Measurements from ENCODE around the gene PLPPR2. TPM values are rescaled to one million over a fixed set of nuclear protein-coding genes. Genes with fewer than 3 reads are reported as not detected.

The PLPPR2 gene
- total RNA-seq, 1 donor from 2014 or later, result 15.9 TPM

DNA sequence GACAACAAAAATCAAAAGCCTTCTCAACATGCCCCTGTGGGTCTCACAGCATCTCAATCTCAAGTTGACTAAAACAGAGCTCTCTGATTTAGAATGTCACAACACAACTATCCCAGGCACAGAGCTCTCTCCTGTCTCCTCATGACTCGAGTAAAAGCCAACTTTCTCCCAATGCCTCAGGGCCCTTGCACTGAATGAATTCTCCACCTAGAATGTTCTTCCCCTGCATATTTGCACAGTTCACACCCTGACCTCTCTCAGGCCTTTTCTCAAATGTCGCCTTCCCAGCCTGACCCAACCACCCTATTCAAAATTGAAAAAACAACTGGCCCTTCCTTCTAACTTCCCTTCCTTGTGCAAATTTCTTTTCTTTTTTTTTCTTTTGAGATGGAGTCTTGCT, 15.5 kb downstream of the PLPPR2 start:
- TF ChIP-seq, protein P1, sequence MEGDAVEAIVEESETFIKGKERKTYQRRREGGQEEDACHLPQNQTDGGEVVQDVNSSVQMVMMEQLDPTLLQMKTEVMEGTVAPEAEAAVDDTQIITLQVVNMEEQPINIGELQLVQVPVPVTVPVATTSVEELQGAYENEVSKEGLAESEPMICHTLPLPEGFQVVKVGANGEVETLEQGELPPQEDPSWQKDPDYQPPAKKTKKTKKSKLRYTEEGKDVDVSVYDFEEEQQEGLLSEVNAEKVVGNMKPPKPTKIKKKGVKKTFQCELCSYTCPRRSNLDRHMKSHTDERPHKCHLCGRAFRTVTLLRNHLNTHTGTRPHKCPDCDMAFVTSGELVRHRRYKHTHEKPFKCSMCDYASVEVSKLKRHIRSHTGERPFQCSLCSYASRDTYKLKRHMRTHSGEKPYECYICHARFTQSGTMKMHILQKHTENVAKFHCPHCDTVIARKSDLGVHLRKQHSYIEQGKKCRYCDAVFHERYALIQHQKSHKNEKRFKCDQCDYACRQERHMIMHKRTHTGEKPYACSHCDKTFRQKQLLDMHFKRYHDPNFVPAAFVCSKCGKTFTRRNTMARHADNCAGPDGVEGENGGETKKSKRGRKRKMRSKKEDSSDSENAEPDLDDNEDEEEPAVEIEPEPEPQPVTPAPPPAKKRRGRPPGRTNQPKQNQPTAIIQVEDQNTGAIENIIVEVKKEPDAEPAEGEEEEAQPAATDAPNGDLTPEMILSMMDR (conservative IDR thresholded peaks at IDR 0.05), result no peak
- H3K4me3 Mint-ChIP-seq, result no peak overlapping the region
- no peaks in the 10 kb centered on the region for H3K27me3 Mint-ChIP-seq
- H3K36me3 Mint-ChIP-seq, result no peaks in the 10 kb centered on the region
- peaks cover 8% of the 10 kb centered on the region for H3K4me1 Mint-ChIP-seq (ENCODE audit: unreplicated experiment)
- no peaks in the 10 kb centered on the region for H3K9me3 Mint-ChIP-seq
- no peak overlapping the region for H3K27ac Mint-ChIP-seq
- no peak for DNase-seq (ENCODE audit: extremely low spot score, unreplicated experiment)

DNA sequence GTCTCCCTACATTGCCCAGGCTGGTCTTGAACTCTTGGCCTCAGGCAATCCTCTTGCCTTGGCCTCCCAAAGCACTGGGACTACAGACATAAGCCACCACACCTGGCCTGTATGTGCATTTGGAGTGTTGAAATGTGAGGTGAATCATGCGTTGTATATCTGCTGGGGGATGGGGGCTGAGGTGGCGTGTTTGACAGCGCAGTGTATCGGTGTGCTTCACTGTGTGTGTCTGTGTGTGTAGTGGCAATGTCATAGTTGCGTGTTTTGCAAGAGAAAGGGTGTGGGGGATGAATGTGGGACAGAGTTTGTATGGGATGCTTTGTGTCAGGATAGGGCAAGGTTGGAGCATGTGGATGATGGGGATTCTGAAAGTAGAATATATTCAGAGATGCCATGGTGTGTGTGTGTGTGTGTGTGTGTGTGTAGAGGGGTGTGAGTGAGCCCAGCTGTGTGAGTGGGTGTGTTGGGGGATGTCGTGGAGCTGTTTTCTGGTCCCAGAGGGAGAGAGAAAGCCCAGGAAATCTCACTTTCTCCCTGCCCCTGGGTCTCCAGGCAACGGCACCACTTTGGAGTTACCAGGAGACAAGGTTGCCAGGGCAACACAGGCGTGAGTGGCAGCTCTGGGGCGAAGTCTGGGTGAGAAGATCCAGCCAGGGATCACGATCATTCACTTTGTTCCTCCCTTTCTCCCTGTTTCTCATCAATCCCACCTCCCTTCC, 18.1 kb downstream of the PLPPR2 start:
- TF ChIP-seq, protein P1 (conservative IDR thresholded peaks at IDR 0.05), result no peak
- H3K27me3 Mint-ChIP-seq, result no peaks in the 10 kb centered on the region
- no peaks in the 10 kb centered on the region for H3K9me3 Mint-ChIP-seq
- no peak for DNase-seq (ENCODE audit: extremely low spot score, unreplicated experiment)
- peaks cover 16% of the 10 kb centered on the region for H3K4me1 Mint-ChIP-seq (ENCODE audit: unreplicated experiment)
- no peak overlapping the region for H3K27ac Mint-ChIP-seq
- no peak overlapping the region for H3K4me3 Mint-ChIP-seq
- H3K36me3 Mint-ChIP-seq, result peaks cover 3% of the 10 kb centered on the region

DNA sequence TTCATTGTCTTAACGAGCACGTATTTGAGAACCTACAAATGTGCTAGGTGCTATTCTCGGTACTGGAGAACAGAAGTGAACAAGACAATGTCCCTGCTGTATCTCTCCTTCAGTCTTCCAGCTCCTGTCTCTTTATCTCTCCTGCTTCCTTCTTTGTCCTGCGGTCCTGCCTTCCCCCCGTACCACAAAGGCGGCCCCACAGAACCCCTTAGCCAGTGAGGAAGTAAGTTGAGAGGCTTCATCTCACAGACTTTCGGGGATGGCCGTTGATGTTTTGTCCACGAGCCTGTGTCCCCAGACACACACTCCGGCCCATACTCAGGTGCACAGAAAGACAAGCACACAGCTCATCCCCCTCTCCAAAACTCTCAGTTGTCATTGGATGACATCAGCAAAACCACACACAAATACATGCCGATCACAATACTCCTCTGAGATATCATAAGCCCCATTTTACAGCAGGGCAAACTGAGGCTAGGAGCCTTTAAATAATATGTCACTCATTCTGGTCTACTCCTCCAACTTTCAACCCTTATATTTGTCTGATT, 18.7 kb downstream of the PLPPR2 start:
- Mint-ChIP-seq H3K4me1 (ENCODE audit: unreplicated experiment) (peaks cover 16% of the 10 kb centered on the region), H3K27ac (no peak overlapping the region), H3K9me3 (no peaks in the 10 kb centered on the region), H3K36me3 (peaks cover 3% of the 10 kb centered on the region), H3K27me3 (no peaks in the 10 kb centered on the region), H3K4me3 (no peak overlapping the region)
- DNase-seq (ENCODE audit: extremely low spot score, unreplicated experiment), result no peak
- TF ChIP-seq, protein P1 (conservative IDR thresholded peaks at IDR 0.05), result no peak

DNA sequence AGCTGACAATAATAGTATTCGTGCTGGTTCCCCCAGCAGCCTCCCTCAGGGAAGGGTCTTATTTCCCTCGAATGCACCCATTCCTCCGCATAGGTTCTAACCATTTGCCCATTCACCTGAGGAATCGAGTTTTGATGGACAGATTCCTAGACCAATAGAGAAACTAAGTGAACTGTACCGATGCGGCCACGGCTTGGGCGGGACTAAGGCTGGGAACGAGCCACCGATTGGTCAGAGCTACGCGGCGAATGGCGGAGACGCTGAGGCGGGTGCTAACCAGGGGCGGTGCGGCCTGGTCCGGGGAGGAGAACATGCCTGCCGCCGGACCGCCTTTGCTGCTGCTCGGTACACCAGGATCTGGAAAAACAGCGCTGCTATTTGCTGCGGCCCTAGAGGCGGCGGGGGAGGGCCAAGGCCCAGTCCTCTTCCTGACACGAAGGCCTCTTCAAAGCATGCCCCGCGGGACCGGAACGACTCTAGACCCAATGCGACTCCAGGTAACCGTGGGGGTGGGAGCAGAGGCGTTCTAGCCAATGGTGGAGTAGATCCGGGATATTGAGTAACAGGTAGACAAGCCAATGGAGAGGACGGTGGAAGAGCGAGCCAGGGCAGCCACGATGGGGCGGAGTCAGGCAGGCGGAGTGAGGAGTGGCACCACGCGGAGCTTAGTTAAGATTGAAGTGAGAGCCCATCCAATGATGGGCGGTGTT, 19.4 kb downstream of the PLPPR2 start, which contains the start of gene SWSAP1:
SWSAP1 (plus strand) TSS at position 234 of the 710 bp plus-strand sequence; CDS start at position 249, 15 bp downstream.
- H3K27me3 Mint-ChIP-seq, result no peaks in the 10 kb centered on the region
- no peaks in the 10 kb centered on the region for H3K9me3 Mint-ChIP-seq
- TF ChIP-seq, protein P1 (conservative IDR thresholded peaks at IDR 0.05), result no peak
- H3K36me3 Mint-ChIP-seq, result peaks cover 3% of the 10 kb centered on the region
- no peak within 1 kb of the TSS for H3K27ac Mint-ChIP-seq
- peak; percentile 95 for DNase-seq (ENCODE audit: extremely low spot score, unreplicated experiment)
- H3K4me3 Mint-ChIP-seq, result no peak within 1 kb of the TSS
- peaks cover 16% of the 10 kb centered on the region for H3K4me1 Mint-ChIP-seq (ENCODE audit: unreplicated experiment)

DNA sequence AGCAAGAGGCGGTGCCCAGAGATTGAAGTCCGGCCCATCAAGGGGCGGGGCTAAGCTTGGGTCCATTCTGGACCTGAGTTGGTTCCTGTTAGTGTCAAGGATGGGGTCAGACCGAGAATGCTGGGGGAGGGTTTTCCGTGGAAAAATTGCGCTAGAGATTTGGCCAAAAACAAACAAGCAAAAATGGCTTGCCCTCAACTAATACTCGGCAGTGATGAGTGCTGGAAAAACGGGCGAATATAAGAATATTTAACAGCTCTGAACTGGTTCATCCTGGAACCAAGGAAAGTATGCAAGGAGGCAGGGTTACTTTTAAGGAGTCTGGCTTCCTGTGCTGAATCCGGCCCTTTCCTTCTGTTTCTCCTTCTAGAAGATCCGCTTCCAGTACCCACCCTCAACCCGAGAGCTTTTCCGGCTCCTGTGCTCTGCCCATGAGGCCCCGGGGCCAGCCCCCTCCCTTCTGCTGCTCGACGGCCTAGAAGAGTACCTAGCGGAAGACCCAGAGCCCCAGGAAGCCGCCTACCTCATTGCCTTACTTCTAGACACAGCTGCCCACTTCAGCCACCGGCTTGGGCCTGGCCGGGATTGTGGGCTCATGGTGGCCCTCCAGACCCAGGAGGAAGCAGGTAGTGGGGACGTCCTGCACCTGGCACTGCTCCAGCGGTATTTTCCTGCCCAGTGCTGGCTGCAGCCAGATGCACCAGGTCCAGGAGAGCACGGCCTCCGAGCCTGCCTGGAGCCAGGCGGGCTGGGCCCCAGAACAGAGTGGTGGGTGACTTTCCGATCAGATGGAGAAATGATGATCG, 20.1 kb downstream of the PLPPR2 start:
- DNase-seq (ENCODE audit: extremely low spot score, unreplicated experiment), result no peak
- TF ChIP-seq, protein P1 (conservative IDR thresholded peaks at IDR 0.05), result no peak
- Mint-ChIP-seq H3K4me1 (ENCODE audit: unreplicated experiment) (peaks cover 21% of the 10 kb centered on the region), H3K27me3 (no peaks in the 10 kb centered on the region), H3K4me3 (no peak overlapping the region), H3K36me3 (peaks cover 3% of the 10 kb centered on the region), H3K27ac (peak overlapping the region; percentile 60), H3K9me3 (no peaks in the 10 kb centered on the region)
